ENCODE data around the gene MED1.
A peak's percentile ranks its signal among the peaks of the same experiment; 100 is the strongest.
"Not testable (repeated sequence)": the region's sequence is repeated elsewhere in the genome, so short reads cannot be mapped to it uniquely, and the experiment has no call there.

MED1 gene

DNA sequence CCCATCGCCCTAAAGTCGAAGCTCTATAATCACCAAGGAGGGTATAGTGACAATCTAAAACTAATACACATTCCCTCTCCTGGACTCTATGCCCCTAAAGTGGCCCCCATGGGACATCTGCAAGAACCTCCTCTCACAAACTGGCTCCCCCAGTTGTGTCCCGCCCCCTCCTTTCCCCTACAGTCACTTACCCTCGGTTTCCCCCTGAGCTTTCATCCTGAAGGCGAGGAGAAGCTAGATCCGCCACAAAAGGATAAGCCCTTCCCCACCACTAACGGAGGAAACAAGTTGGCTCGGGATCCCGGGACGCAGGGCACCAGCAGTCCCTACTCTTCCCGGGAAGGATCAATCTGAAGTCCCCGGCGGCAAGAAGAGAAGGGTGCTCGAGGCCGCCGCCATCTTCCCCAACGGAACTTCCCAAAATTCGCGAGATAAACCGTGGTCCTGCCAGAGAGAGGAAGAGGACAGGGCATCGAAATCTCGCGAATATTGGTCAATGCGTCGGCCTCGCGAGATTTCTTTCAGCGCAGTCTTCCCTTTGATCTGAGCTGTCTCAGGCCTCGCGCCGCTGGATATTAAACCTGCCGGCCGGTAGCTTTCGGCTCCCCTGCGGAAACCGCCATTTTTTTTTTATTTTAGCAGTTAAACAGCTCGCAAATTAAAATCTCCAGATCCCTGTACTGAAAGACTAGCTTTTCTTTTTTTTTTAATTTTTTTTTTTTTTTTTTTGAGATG is at the start of gene MED1:
MED1 (minus strand) TSS at position 417 of the 735 bp plus-strand sequence; CDS start at position 216, 201 bp downstream.
- DNase-seq (ENCODE audit: low read depth in 1 of 2, low spot score in 1 of 2): peak; percentile 72 to 90

GRCh38 chr17:39496921-39497320 is 45.9 kb upstream of the MED1 start:
- not testable (repeated sequence) for DNase-seq (ENCODE audit: low read depth in 1 of 2, low spot score in 1 of 2)

GRCh38 chr17:39487946-39488345 is 36.9 kb upstream of the MED1 start:
- DNase-seq (ENCODE audit: low read depth in 1 of 2, low spot score in 1 of 2): no peak

- DNase-seq (ENCODE audit: low read depth in 1 of 2, low spot score in 1 of 2): not testable (repeated sequence)
Measured at GRCh38 chr17:39487490-39487889, 36.4 kb upstream of the MED1 start.

DNA sequence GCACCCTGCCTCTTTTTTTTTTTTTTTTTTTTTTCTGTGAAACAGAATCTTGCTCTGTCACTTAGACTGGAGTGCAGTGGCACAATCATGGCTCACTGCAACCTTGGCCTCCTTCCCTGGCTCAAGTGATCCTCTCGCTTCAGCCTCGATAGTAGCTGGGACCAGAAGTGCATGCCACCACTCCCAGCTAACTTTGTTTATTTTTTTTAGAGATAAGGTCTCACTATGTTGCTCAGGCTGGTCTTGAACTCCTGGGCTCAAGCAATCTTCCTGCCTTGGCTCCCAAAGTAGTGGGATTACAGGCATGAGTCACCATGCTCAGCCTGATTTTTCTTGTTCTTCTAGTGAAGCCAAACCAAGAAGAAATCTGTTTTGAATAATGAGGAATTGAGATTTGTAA is 35.2 kb upstream of the MED1 start:
- no peak for DNase-seq (ENCODE audit: low read depth in 1 of 2, low spot score in 1 of 2)

- DNase-seq (ENCODE audit: low read depth in 1 of 2, low spot score in 1 of 2): no peak
Measured at GRCh38 chr17:39485555-39485954, 34.5 kb upstream of the MED1 start.

GRCh38 chr17:39484178-39484577 is 33.1 kb upstream of the MED1 start:
- DNase-seq (ENCODE audit: low read depth in 1 of 2, low spot score in 1 of 2): no peak

GRCh38 chr17:39483506-39483905 is 32.4 kb upstream of the MED1 start:
- DNase-seq (ENCODE audit: low read depth in 1 of 2, low spot score in 1 of 2): no peak

- DNase-seq (ENCODE audit: low read depth in 1 of 2, low spot score in 1 of 2): not testable (repeated sequence)
Measured at GRCh38 chr17:39479631-39480030, 28.6 kb upstream of the MED1 start.

DNA sequence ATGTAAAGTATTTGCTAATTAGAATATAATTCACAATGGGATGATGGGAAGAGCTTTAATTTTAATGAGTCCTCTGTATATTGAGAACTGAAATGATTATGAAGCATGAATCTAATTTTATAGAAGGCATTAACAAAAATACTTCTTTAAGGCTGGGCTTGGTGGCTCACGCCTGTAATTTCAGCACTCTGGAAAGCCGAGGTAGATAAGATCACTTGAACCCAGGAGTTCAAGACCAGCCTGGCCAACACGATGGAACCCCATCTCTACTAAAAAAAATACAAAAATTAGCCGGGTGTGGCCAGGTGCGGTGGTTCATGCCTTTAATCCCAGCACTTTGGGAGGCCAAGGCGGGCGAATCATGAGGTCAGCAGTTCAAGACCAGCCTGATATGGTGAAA is 22.2 kb upstream of the MED1 start:
- no peak for DNase-seq (ENCODE audit: low read depth in 1 of 2, low spot score in 1 of 2)

DNA sequence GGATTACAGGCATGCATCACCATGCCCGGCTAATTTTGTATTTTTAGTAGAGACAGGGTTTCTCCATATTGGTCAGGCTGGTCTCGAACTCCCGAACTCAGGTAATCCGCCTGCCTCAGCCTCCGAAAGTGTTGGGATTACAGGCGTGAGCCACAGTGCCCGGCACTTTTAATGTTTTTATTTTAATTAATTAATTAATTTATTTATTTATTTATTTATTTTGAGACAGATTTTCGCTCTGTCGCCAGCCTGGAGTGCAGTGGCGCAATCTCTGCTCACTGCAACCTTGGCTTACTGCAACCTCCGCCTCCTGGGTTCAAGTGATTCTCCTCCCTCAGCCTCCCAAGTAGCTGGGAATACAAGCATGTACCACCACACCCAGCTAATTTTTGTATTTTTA is 17.5 kb upstream of the MED1 start:
- not testable (repeated sequence) for DNase-seq (ENCODE audit: low read depth in 1 of 2, low spot score in 1 of 2)

GRCh38 chr17:39464639-39465181 is 13.6 kb upstream of the MED1 start:
- not testable (repeated sequence) for DNase-seq (ENCODE audit: low read depth in 1 of 2, low spot score in 1 of 2)

DNA sequence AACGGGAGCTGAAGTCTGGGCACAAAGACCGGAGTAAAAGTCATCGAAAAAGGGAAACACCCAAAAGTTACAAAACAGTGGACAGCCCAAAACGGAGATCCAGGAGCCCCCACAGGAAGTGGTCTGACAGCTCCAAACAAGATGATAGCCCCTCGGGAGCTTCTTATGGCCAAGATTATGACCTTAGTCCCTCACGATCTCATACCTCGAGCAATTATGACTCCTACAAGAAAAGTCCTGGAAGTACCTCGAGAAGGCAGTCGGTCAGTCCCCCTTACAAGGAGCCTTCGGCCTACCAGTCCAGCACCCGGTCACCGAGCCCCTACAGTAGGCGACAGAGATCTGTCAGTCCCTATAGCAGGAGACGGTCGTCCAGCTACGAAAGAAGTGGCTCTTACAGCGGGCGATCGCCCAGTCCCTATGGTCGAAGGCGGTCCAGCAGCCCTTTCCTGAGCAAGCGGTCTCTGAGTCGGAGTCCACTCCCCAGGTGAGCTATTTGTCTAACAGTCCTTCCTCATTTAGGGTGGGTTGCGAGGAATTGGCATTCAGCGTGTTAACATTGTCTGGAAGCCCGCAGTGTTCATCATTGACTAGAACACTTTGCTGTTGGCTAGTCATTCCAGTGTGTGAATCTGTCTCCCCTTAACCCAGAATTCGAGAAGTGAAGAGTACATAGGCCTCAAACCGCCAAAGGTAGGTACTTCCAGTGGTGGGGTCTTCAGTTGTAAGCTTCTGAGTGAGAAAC is 11.7 kb upstream of the MED1 start:
- no peak for DNase-seq (ENCODE audit: low read depth in 1 of 2, low spot score in 1 of 2)

- no peak for DNase-seq (ENCODE audit: low read depth in 1 of 2, low spot score in 1 of 2)
Measured at GRCh38 chr17:39461926-39462569, 11.0 kb upstream of the MED1 start.

DNA sequence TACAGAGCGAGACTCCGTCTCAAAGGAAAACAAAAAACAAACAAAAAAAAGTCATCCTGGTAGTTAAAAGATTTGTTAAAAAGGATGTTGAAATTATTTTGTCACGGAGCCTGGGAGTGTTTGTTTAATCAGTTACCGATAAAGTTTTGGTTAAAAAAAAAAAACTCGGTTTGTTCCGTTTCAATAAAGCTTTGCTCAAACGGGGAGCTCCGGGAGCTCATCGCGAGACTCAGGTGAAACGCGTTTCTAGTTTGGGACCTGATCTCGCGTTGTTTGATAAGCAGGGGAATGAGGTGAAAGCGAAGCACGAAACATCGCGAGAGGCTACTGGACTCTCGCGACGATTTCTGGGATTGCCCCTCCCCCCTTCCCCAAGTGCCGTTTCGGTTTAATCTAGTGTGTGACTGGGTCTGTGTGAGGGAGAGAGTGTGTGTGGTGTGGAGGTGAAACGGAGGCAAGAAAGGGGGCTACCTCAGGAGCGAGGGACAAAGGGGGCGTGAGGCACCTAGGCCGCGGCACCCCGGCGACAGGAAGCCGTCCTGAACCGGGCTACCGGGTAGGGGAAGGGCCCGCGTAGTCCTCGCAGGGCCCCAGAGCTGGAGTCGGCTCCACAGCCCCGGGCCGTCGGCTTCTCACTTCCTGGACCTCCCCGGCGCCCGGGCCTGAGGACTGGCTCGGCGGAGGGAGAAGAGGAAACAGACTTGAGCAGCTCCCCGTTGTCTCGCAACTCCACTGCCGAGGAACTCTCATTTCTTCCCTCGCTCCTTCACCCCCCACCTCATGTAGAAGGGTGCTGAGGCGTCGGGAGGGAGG is 10.3 kb upstream of the MED1 start, which contains the start of gene CDK12:
CDK12 (plus strand) TSS at position 374 of the 813 bp plus-strand sequence. CDS start 586 bp downstream, outside the sequence.
- peak; percentile 87 to 97 for DNase-seq (ENCODE audit: low read depth in 1 of 2, low spot score in 1 of 2)

DNA sequence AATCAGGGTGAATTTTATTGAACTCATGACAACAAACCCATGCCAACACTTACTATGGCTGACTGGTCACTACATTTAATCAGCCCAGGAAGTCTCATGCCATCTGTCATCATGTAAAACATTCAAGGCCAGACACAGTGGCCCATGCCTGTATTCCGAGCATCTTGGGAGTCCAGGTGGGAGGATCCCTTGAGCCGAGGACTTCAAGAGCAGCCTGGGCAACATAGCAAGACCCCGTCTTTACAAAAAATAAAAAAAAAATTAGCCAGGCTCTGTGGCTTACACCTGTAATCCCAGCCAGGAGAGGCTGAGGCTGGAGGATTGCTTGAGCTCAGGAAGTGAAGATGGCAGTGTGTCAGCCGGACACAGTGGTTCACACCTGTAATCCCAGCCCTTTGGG is 4.9 kb upstream of the MED1 start:
- DNase-seq (ENCODE audit: low read depth in 1 of 2, low spot score in 1 of 2): no peak

DNA sequence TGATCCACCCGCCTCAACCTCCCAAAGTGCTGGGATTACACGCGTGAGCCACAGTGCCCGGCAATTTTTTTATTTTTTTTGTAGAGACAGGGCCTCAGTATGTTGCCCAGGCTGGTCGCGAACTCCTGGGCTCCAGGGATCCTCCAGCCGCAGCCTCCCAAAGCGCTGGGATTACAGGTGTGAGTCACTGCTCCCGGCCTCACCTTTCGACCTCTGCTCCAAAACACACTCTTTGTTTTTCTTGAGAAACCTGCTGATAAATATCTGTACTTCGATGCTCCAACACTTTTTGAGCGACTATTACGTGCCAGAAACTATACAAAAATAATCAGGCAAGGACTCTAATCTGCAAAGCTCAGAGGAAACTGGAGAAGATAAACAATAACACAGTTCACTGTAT is 1.0 kb downstream of the MED1 start:
- no peak for DNase-seq (ENCODE audit: low read depth in 1 of 2, low spot score in 1 of 2)

GRCh38 chr17:39447561-39447960 is 3.5 kb downstream of the MED1 start:
- DNase-seq (ENCODE audit: low read depth in 1 of 2, low spot score in 1 of 2): no peak

GRCh38 chr17:39443326-39443725 is 7.7 kb downstream of the MED1 start:
- DNase-seq (ENCODE audit: low read depth in 1 of 2, low spot score in 1 of 2): no peak

DNA sequence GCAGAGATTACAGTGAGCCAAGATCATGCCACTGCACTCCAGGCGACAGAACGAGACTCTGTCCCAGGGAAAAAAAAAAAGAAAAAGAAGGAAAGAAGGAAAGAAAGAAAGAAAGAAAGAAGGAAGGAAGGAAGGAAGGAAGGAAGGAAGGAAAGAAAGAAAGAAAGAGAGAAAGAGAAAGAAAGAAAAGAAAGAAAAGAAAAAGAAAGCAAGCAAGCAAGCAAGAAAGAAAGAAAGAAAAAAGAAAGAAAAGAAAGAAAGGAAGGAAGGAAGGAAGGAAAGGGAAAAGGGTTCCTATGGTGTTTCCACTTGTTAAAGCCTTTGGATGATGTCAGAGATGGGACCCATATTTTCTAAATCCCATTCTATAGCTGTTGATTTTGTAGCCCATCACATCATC is 11.2 kb downstream of the MED1 start:
- DNase-seq (ENCODE audit: low read depth in 1 of 2, low spot score in 1 of 2): not testable (repeated sequence)

GRCh38 chr17:39429600-39429999 is 21.5 kb downstream of the MED1 start:
- DNase-seq (ENCODE audit: low read depth in 1 of 2, low spot score in 1 of 2): no peak

Measured in activated CD4-positive, alpha-beta T cell treated with anti-CD3 and anti-CD28 coated beads, Interleukin-2, amount 50 U/mL, for 24 hours (primary cell).